Right lobe of liver (tissue), 4 donors: ENCODE results near the gene CNOT3.

ENCODE experiments used
- POLR2A ChIP-seq: fragments of 450-650 bp; IDR thresholded peaks from one replicate; pipeline ENCODE4 v1.6.1; 2017; ENCODE audit warnings: antibody characterized with exemption, mild to moderate bottlenecking
- TF ChIP-seq, protein P1 (sequence below), 4 donors: fragments of 200-600 bp in 3 of 4; fragments of 450-650 bp in 1 of 4; IDR thresholded peaks; one replicate each; pipeline versions ENCODE4 v1.5.1 to v1.8.0; 2016 to 2022; ENCODE audit warnings: antibody characterized with exemption in 4 of 4, mild to moderate bottlenecking in 2 of 4
- donor health status: DM: no; HTN: no; CAD: no.
- donor health status: DM: no; HTN: no; CAD: no.
- donor health status: DM: no; HTN: yes; CAD: no.

DNA sequence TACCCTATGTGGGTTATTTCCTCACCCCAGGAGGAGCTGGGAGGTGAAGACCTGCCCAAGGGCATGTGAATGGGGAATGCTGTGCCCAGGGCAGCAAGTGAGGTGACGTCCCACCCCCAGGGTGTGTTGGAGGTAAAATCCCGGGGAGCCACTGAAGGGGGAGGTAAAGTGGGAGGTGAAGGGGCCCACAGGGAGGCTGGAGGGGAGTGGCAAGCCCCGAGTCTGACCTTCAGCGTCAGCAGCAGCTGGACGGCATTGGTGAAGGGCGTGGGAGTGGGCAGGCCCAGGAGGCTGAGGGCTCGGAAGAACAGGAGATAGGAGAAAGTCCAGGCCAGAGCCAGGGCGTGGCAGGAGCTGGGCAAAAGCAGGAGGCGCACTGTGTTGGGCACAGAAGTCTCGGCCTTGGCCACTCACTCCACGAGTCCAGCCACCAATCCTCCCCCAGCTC, 49.4 kb downstream of the CNOT3 start:
- TF ChIP-seq, protein P1, sequence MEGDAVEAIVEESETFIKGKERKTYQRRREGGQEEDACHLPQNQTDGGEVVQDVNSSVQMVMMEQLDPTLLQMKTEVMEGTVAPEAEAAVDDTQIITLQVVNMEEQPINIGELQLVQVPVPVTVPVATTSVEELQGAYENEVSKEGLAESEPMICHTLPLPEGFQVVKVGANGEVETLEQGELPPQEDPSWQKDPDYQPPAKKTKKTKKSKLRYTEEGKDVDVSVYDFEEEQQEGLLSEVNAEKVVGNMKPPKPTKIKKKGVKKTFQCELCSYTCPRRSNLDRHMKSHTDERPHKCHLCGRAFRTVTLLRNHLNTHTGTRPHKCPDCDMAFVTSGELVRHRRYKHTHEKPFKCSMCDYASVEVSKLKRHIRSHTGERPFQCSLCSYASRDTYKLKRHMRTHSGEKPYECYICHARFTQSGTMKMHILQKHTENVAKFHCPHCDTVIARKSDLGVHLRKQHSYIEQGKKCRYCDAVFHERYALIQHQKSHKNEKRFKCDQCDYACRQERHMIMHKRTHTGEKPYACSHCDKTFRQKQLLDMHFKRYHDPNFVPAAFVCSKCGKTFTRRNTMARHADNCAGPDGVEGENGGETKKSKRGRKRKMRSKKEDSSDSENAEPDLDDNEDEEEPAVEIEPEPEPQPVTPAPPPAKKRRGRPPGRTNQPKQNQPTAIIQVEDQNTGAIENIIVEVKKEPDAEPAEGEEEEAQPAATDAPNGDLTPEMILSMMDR (IDR thresholded peaks at IDR 0.05): no peak
- no peak for TF ChIP-seq POLR2A
